Caco-2 (cell line): ENCODE data around the gene JAGN1. TPM values are rescaled to one million over a fixed set of nuclear protein-coding genes. Genes with fewer than 3 reads are reported as not detected.
A peak's percentile ranks its signal among the peaks of the same experiment; 100 is the strongest.
"Not testable (repeated sequence)": the region's sequence is repeated elsewhere in the genome, so short reads cannot be mapped to it uniquely, and the experiment has no call there.

Experiments used
- BruUV-seq: library from RNA; stranded (reverse); fragments of 400-500 nt; replicated peaks from 2 replicates; lab custom pipeline; 2021; lab: Mats Ljungman, UMichigan
- CTCF ChIA-PET: fragments of 300-600 bp; sonication (Branson Sonifier 250); formaldehyde crosslinking; loops from one replicate; lab custom pipeline; 2022; ENCODE audit warnings: antibody characterized with exemption; lab: Charles Lee
- POLR2A ChIA-PET: fragments of 300-600 bp; sonication (Branson Sonifier 250); formaldehyde crosslinking; loops from one replicate; lab custom pipeline; 2022; ENCODE audit warnings: antibody characterized with exemption; lab: Charles Lee
- DNase-seq, 2 experiments: peaks; one replicate each; pipeline versions ENCODE4 v3.0.0 to v3.0.0-alpha.2; 2020 to 2022
- H3K27me3 ChIP-seq: replicated peaks from 2 replicates; pipeline ENCODE4 v1.6.0; 2011; ENCODE audit warnings: low read length; ENCODE audit not compliant: control insufficient read depth, insufficient read depth
- H3K36me3 ChIP-seq: 2 replicates; pipeline ENCODE4 v1.5.1; 2011; ENCODE audit warnings: low read length; ENCODE audit not compliant: control insufficient read depth, insufficient read depth
- H3K4me1 ChIP-seq: fragments of 250-450 bp; sonication (Bioruptor Pico); 2 replicates; pipeline ENCODE4 v1.5.1; 2020; ENCODE audit warnings: mild to moderate bottlenecking
- H3K4me3 ChIP-seq: 2 replicates; pipeline ENCODE4 v1.5.1; 2011; ENCODE audit warnings: low read depth, mild to moderate bottlenecking, control low read depth, low read length
- H3K9me3 ChIP-seq: fragments of 250-450 bp; sonication (Bioruptor Pico); 2 replicates; pipeline ENCODE4 v1.5.1; 2020; ENCODE audit warnings: mild to moderate bottlenecking, moderate library complexity
- H3K27ac Mint-ChIP-seq: one replicate; pipeline ENCODE4 v1.8.0; 2022; ENCODE audit warnings: mixed read lengths; ENCODE audit not compliant: unreplicated experiment
- H3K27me3 Mint-ChIP-seq: one replicate; pipeline ENCODE4 v1.8.0; 2022; ENCODE audit warnings: mixed read lengths; ENCODE audit not compliant: insufficient read depth, unreplicated experiment
- H3K36me3 Mint-ChIP-seq: one replicate; pipeline ENCODE4 v1.8.0; 2022; ENCODE audit warnings: mild to moderate bottlenecking, mixed read lengths; ENCODE audit not compliant: insufficient read depth, unreplicated experiment
- H3K4me1 Mint-ChIP-seq: one replicate; pipeline ENCODE4 v1.8.0; 2022; ENCODE audit warnings: low read depth, mixed read lengths; ENCODE audit not compliant: unreplicated experiment
- H3K4me3 Mint-ChIP-seq: one replicate; pipeline ENCODE4 v1.8.0; 2022; ENCODE audit warnings: mild to moderate bottlenecking, moderate library complexity, mixed read lengths; ENCODE audit not compliant: unreplicated experiment
- H3K9me3 Mint-ChIP-seq: one replicate; pipeline ENCODE4 v1.8.0; 2022; ENCODE audit warnings: mixed read lengths; ENCODE audit not compliant: unreplicated experiment
- intact Hi-C: fragments of 100-400 bp; cut with micrococcal nuclease; formaldehyde crosslinking; loops from one replicate; pipeline ENCODE4 v1.10.0; 2022; ENCODE audit not compliant: unreplicated experiment
- total RNA-seq: library from RNA; stranded (reverse); gene quantifications from 2 replicates; pipeline ENCODE4 v1.2.3, GENCODE V29; 2022
- TF ChIP-seq, protein P1 (sequence below), 2 experiments: fragments of 200-600 bp in 1 of 2; IDR thresholded peaks; 1 replicate in 1 of 2; 2 replicates in 1 of 2; pipeline versions ENCODE4 v1.5.1 to v1.8.0; 2011 to 2022; ENCODE audit warnings: antibody characterized with exemption in 1 of 2, control low read depth in 1 of 2, inconsistent platforms in 1 of 2, low read depth in 1 of 2, low read length in 1 of 2, mild to moderate bottlenecking in 1 of 2, moderate library complexity in 1 of 2; ENCODE audit not compliant: insufficient read depth in 1 of 2, severe bottlenecking in 1 of 2, unreplicated experiment in 1 of 2

JAGN1 gene
- total RNA-seq, 1 experiment from 2014 or later: 34.2 TPM

DNA sequence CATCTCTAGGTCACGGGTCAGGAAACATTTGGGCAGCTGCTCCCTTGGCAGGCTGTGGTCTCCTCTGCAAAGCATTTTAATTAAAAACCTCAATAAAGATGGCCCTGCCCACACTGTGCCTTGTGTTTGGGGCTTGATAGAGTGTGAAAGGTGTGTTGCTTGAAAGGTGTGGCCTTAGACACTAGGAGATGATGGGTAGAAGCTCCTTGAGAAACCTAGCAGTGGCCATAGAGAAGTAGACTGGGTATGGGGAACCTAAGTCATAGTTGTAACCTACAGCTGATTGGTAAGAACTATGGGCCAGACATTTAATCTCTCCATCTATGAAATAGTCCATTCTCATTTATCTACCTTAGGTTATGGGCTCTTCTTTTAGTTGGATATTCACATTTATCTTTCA, 3.3 kb downstream of the JAGN1 start:
- Mint-ChIP-seq H3K4me3 (no peak overlapping the region), H3K27ac (no peak overlapping the region), H3K4me1 (peaks cover 27% of the 10 kb centered on the region), H3K36me3 (peaks cover 62% of the 10 kb centered on the region), H3K27me3 (no peaks in the 10 kb centered on the region), H3K9me3 (no peaks in the 10 kb centered on the region)
- POLR2A ChIA-PET: no interaction called here
- Histone ChIP-seq H3K27me3 (no peaks in the 10 kb centered on the region), H3K4me3 (no peak overlapping the region), H3K4me1 (peaks cover 29% of the 10 kb centered on the region), H3K36me3 (peaks cover 3% of the 10 kb centered on the region), H3K9me3 (no peaks in the 10 kb centered on the region)
- TF ChIP-seq, protein P1, sequence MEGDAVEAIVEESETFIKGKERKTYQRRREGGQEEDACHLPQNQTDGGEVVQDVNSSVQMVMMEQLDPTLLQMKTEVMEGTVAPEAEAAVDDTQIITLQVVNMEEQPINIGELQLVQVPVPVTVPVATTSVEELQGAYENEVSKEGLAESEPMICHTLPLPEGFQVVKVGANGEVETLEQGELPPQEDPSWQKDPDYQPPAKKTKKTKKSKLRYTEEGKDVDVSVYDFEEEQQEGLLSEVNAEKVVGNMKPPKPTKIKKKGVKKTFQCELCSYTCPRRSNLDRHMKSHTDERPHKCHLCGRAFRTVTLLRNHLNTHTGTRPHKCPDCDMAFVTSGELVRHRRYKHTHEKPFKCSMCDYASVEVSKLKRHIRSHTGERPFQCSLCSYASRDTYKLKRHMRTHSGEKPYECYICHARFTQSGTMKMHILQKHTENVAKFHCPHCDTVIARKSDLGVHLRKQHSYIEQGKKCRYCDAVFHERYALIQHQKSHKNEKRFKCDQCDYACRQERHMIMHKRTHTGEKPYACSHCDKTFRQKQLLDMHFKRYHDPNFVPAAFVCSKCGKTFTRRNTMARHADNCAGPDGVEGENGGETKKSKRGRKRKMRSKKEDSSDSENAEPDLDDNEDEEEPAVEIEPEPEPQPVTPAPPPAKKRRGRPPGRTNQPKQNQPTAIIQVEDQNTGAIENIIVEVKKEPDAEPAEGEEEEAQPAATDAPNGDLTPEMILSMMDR (IDR thresholded peaks at IDR 0.05; ENCODE audit: insufficient read depth in 1 of 2, low read depth in 1 of 2, low read length in 1 of 2, severe bottlenecking in 1 of 2, unreplicated experiment in 1 of 2): no peak
- BruUV-seq: no TSS peak
- CTCF ChIA-PET: interaction anchor here (0.5 kb wide), 1 partner anchor 22 kb away, joined by 3 read pairs; no protein-coding TSS in a partner anchor
- intact Hi-C loops: no loop called here
- no peak for DNase-seq

DNA sequence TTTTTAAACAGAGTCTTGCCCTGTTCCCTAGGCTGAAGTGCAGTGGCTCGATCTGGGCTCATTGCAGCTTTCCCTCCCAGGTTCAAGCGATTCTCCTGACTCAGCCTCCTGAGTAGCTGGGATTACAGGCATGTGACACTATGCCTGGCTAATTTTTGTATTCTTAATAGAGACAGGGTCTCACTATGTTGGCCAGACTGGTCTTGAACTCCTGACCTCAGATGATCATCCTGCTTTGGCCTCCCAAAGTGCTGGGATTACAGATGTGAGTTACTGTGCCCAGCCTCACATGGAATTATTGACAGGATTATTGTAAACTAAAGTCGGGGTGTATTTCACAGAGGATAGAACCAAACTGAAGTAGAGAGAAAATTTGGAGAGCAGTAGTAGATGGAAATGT, 5.3 kb downstream of the JAGN1 start:
- H3K9me3 ChIP-seq, POLR2A ChIA-PET, H3K27me3 ChIP-seq, DNase-seq, H3K27me3 Mint-ChIP-seq, H3K4me3 Mint-ChIP-seq, BruUV-seq, H3K36me3 ChIP-seq, H3K9me3 Mint-ChIP-seq, H3K4me3 ChIP-seq, CTCF ChIA-PET: not testable (repeated sequence)
- peaks cover 46% of the 10 kb centered on the region for H3K4me1 ChIP-seq
- H3K36me3 Mint-ChIP-seq: peaks cover 70% of the 10 kb centered on the region
- H3K27ac Mint-ChIP-seq: peak overlapping the region; percentile 35
- peaks cover 34% of the 10 kb centered on the region for H3K4me1 Mint-ChIP-seq
- intact Hi-C loops: loop anchor here (5.0 kb wide), 1 partner anchor 53 kb away; the partner anchor contains the start of gene RPUSD3

DNA sequence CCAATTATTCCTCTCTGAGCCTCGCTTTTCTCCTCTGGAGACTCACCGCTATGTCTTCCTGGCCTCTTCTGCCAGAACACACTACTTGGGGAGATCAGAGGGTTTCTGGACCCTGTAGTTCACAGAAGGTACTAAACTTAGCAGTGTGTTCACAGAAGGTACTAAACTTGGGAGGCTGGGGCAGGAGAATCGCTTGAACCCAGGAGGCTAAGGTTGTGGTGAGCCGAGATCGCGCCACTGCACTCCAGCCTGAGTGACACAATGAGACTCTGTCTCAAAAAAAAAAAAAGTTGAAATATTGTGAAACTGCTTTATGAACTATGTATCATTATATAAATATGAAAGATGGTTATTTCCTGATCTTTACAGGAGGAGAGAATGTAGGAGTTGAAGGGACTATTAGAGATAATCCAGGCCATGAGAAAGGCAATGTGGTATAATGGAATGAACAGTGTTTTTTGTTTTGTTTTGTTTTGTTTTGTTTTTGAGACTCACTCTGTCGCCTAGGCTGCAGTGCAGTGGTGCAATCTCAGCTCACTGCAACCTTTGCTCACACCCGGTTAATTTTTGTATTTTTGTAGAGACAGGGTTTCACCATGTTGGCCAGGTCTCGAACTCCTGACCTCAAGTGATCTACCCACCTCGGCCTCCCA, 6.5 kb downstream of the JAGN1 start:
- peaks cover 57% of the 10 kb centered on the region for H3K4me1 ChIP-seq
- BruUV-seq, H3K27me3 Mint-ChIP-seq, H3K4me3 ChIP-seq, DNase-seq, H3K36me3 ChIP-seq, H3K9me3 Mint-ChIP-seq, H3K27me3 ChIP-seq, H3K9me3 ChIP-seq: not testable (repeated sequence)
- POLR2A ChIA-PET: interaction anchor here (0.7 to 1.7 kb wide), 4 partner anchors 17 to 104 kb away, joined by 3 to 17 read pairs (median 10); partner anchors contain the start of genes ARPC4, CRELD1 and TADA3
- H3K36me3 Mint-ChIP-seq: peaks cover 74% of the 10 kb centered on the region
- peak overlapping the region; percentile 17 for H3K4me3 Mint-ChIP-seq
- peaks cover 40% of the 10 kb centered on the region for H3K4me1 Mint-ChIP-seq
- intact Hi-C loops: loop anchor here (5.0 kb wide), 1 partner anchor 55 kb away; the partner anchor contains the start of gene RPUSD3
- peak overlapping the region; percentile 84 for H3K27ac Mint-ChIP-seq
- CTCF ChIA-PET: interaction anchor here (0.6 to 1.4 kb wide), 7 partner anchors 12 to 50 kb away, joined by 3 to 14 read pairs (median 8); partner anchors contain the start of genes CRELD1 and IL17RC
